Upper lobe of left lung (tissue), 6 donors: ENCODE measurements around the gene EPS8. TPM values are rescaled to one million over a fixed set of nuclear protein-coding genes. Genes with fewer than 3 reads are reported as not detected.

ENCODE experiments used
- ATAC-seq, 2 donors: fragments of 200-7000 bp; cut with Tn5 transposase; one replicate each; pipeline ENCODE4 v1.9.1; 2022; ENCODE audit warnings: mild to moderate bottlenecking in 2 of 2, moderate library complexity in 2 of 2; ENCODE audit not compliant: low FRiP score in 2 of 2
- DNase-seq, 2 donors: peaks; one replicate each; pipeline ENCODE4 v3.0.0-alpha.2; 2019 to 2020
- H3K27ac ChIP-seq, 4 donors: fragments of 200-600 bp; sonication (generic); one replicate each; pipeline ENCODE4 v1.5.1; 2016 to 2019
- H3K27me3 ChIP-seq, 4 donors: fragments of 200-600 bp; sonication (generic); one replicate each; pipeline ENCODE4 v1.5.1; 2017 to 2019
- H3K36me3 ChIP-seq, 4 donors: fragments of 200-600 bp; sonication (generic); one replicate each; pipeline ENCODE4 v1.5.1; 2016 to 2019
- H3K4me1 ChIP-seq, 4 donors: fragments of 200-600 bp; sonication (generic); one replicate each; pipeline ENCODE4 v1.5.1; 2018 to 2019
- H3K4me3 ChIP-seq, 4 donors: fragments of 200-600 bp; sonication (generic); one replicate each; pipeline ENCODE4 v1.5.1; 2017 to 2019; ENCODE audit warnings: mild to moderate bottlenecking in 2 of 4, moderate library complexity in 1 of 4
- H3K9me3 ChIP-seq, 4 donors: fragments of 200-600 bp; sonication (generic); one replicate each; pipeline ENCODE4 v1.5.1; 2018 to 2019
- EP300 ChIP-seq, 4 donors: sonication (generic); formaldehyde crosslinking; IDR thresholded peaks; one replicate each; pipeline ENCODE4 v1.5.1; 2017; ENCODE audit warnings: antibody characterized with exemption in 4 of 4, control low read depth in 2 of 4
- POLR2A ChIP-seq, 4 donors: fragments of 450-650 bp; IDR thresholded peaks; one replicate each; pipeline ENCODE4 v1.5.1; 2016 to 2017; ENCODE audit warnings: antibody characterized with exemption in 4 of 4, mild to moderate bottlenecking in 2 of 4
- POLR2AphosphoS5 ChIP-seq, 2 donors: sonication (generic); formaldehyde crosslinking; IDR thresholded peaks; one replicate each; pipeline ENCODE4 v1.5.1; 2017; ENCODE audit warnings: antibody characterized with exemption in 2 of 2
- WGBS, 2 donors: methylation state at CpG; one replicate each; pipeline ENCODE4 v1.1.5; 2017 to 2018; 5-methylcytosine and 5-hydroxymethylcytosine counted together
- total RNA-seq, 6 donors: library from RNA; depleted of rRNA in 4 of 6; stranded (reverse); fragments of >200 nt in 4 of 6; gene quantifications; one replicate each; pipeline versions ENCODE4 v1.1.0 to v1.2.1, GENCODE V29; 2016 to 2021
- TF ChIP-seq, protein P1 (sequence below), 6 experiments: fragments of 450-650 bp in 4 of 6; fragments of 200-600 bp in 2 of 6; sonication (generic) in 2 of 6; IDR thresholded peaks; one replicate each; pipeline ENCODE4 v1.5.1; 2016 to 2019; ENCODE audit warnings: antibody characterized with exemption in 6 of 6
- donor health status: DM: no; HTN: no; CAD: no; lungs with moderate emphysema.
- donor health status: DM: no; HTN: yes; CAD: no; lungs with severe emphysema.

Gene EPS8
- total RNA-seq, 6 donors from 2014 or later = 43.9 to 112 (median 67.2) TPM

DNA sequence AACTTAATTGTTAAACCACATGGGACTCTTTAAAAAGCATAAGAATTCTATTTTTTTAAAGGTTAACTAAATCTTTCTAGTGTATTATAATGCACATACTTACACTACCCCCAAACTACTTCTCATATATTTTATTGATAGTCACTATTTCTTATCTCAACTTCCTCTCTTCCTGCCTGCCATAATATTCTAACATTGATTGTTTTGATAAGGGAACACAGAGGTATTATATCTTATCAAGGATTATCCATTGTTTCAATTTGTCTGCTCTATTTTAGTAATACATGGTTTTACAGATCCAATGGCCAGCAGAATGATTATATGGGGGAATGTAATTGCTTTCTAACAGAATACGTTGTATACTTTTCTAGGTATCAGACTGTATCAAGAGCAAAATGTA is 98.9 kb downstream of the EPS8 start:
- no peaks in the 10 kb centered on the region for H3K9me3 ChIP-seq
- 48 to 60% methylated on average over 1 of the region's 1 CpG for WGBS, 2 donors
- no peaks in the 10 kb centered on the region for H3K27me3 ChIP-seq
- DNase-seq (no peak), ATAC-seq (no peak)
- H3K27ac ChIP-seq = no peak overlapping the region
- peaks cover 3 to 29% (median 22%) of the 10 kb centered on the region in 4 donors for H3K4me1 ChIP-seq
- no peak for TF ChIP-seq POLR2A (IDR thresholded peaks at IDR 0.05)
- TF ChIP-seq, protein P1, sequence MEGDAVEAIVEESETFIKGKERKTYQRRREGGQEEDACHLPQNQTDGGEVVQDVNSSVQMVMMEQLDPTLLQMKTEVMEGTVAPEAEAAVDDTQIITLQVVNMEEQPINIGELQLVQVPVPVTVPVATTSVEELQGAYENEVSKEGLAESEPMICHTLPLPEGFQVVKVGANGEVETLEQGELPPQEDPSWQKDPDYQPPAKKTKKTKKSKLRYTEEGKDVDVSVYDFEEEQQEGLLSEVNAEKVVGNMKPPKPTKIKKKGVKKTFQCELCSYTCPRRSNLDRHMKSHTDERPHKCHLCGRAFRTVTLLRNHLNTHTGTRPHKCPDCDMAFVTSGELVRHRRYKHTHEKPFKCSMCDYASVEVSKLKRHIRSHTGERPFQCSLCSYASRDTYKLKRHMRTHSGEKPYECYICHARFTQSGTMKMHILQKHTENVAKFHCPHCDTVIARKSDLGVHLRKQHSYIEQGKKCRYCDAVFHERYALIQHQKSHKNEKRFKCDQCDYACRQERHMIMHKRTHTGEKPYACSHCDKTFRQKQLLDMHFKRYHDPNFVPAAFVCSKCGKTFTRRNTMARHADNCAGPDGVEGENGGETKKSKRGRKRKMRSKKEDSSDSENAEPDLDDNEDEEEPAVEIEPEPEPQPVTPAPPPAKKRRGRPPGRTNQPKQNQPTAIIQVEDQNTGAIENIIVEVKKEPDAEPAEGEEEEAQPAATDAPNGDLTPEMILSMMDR (IDR thresholded peaks at IDR 0.05) = no peak
- no peak for TF ChIP-seq POLR2AphosphoS5 (IDR thresholded peaks at IDR 0.05)
- TF ChIP-seq EP300 (IDR thresholded peaks at IDR 0.05) = no peak
- H3K4me3 ChIP-seq = no peak overlapping the region
- no peaks in the 10 kb centered on the region for H3K36me3 ChIP-seq

DNA sequence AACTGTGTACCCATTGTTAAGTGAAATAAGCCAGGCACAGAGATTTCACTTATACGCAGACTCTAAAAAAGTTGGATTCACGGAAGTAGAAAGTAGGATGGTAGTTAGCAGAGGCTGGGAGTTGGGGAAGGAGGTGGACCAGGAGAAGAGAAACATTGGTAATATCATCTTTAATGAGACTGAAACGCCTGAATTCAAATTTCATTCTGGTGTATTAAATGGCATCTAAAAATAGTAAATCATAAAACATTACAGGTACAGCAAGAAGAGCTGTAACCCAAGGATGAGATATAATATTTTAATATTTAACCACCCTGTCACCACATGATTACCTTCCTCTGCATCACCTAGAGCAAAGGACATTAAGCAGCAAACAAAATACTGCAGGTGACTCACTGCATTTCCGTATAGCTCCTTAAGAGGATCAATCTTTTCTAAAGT is 99.4 kb downstream of the EPS8 start:
- peak overlapping the region in 1 of 4 donors; percentile 40 for H3K27ac ChIP-seq

DNA sequence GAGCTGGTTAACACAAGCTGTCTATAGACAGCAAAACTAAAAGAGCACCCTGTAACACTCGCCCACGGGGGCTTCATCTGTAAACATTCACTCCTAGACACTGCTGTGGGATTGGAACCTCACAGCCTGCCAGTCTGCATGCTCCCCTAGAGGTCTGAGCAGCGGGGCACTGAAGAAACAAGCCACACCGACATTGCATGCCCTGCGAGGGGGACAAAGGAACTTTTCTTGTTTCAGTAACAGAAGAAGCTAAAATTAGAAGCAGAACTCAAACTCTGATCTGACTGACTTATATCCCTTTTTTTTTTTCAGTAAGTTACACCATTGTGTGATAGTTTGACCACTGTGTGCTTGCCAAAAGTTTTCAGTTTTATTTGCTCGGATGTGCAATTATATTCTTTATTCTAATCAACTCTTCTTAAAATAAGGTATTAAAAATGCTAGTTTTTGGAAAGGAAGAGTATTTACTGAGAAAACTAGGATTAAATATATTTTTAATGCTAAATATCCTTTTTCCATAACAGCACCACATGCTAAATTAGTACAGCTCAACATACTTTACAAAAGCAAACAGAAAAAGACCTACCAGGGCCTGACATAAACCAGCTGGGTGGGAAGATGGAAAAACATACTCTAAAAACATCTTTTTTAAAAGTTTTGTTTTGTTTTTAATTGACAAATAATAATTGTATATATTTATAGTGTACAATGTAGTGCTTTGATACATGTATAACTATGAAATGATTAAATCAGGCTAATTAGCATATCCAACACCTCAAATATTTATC is 100.2 kb downstream of the EPS8 start:
- no peak for DNase-seq
- Histone ChIP-seq H3K4me1 (peaks cover 3 to 29% (median 22%) of the 10 kb centered on the region in 4 donors), H3K27ac (peak overlapping the region; percentile 40 to 74 (median 58)), H3K36me3 (no peaks in the 10 kb centered on the region), H3K4me3 (no peak overlapping the region), H3K27me3 (no peaks in the 10 kb centered on the region), H3K9me3 (no peaks in the 10 kb centered on the region)
- WGBS, 2 donors = 52 to 66% methylated on average over 5 to 6 of the region's 6 CpGs
- peak in 1 of 2 donors; percentile 37 for ATAC-seq
- TF ChIP-seq POLR2A (IDR thresholded peaks at IDR 0.05) (no peak), POLR2AphosphoS5 (IDR thresholded peaks at IDR 0.05) (no peak), EP300 (IDR thresholded peaks at IDR 0.05) (no peak)
- TF ChIP-seq, protein P1 (IDR thresholded peaks at IDR 0.05) = no peak

More for the DNA sequence above, 99.4 kb downstream of the EPS8 start:
- 84 to 88% methylated on average over 4 of the region's 4 CpGs for WGBS, 2 donors
- H3K4me3 ChIP-seq = no peak overlapping the region
- ATAC-seq (no peak), DNase-seq (no peak)
- no peaks in the 10 kb centered on the region for H3K27me3 ChIP-seq
- peaks cover 3 to 29% (median 22%) of the 10 kb centered on the region in 4 donors for H3K4me1 ChIP-seq
- H3K36me3 ChIP-seq = no peaks in the 10 kb centered on the region
- no peak for TF ChIP-seq POLR2AphosphoS5 (IDR thresholded peaks at IDR 0.05)
- no peak for TF ChIP-seq POLR2A (IDR thresholded peaks at IDR 0.05)
- TF ChIP-seq, protein P1 (IDR thresholded peaks at IDR 0.05) = no peak
- TF ChIP-seq EP300 (IDR thresholded peaks at IDR 0.05) = no peak
- H3K9me3 ChIP-seq = no peaks in the 10 kb centered on the region

DNA sequence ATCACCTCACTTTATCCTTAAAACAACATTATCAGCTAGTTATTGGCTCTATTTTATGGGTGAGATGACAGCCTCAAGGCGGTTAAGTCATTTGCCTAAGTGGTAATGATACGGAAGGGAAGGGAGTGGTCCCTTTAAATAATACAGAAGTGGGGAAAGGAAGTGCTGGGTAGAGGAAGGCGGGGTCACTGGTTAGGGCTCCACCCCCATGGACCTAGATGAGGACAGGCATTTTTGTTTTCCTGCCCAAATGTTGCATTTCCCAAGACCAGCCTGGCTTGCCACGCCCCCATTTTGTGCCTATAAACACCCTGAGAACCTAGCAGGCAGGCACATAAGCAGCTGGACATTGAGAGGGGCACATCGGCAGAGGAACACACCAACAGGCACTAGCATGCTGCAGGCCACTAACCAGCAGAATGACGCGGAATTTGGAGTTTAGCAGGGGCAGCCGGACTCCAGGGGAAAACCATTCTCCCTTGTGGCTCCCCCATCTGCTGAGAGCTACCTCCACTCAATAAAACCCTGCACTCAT is 100.9 kb downstream of the EPS8 start:
- H3K9me3 ChIP-seq = no peaks in the 10 kb centered on the region
- no peak overlapping the region for H3K4me3 ChIP-seq
- peaks cover 3 to 29% (median 22%) of the 10 kb centered on the region in 4 donors for H3K4me1 ChIP-seq
- ATAC-seq = peak in 1 of 2 donors; percentile 84
- no peaks in the 10 kb centered on the region for H3K27me3 ChIP-seq
- TF ChIP-seq, protein P1 (IDR thresholded peaks at IDR 0.05) = no peak
- TF ChIP-seq POLR2AphosphoS5 (IDR thresholded peaks at IDR 0.05) (peak in 1 of 2 donors; percentile 69), POLR2A (IDR thresholded peaks at IDR 0.05) (peak in 1 of 4 donors; percentile 69)
- peak in 1 of 2 donors; percentile 62 for DNase-seq
- no peaks in the 10 kb centered on the region for H3K36me3 ChIP-seq
- WGBS, 2 donors = 74 to 90% methylated on average over 8 of the region's 8 CpGs
- peak overlapping the region; percentile 40 to 74 (median 58) for H3K27ac ChIP-seq
